Sigmoid colon (tissue), 7 donors: Measurements from ENCODE around the gene C15orf61. TPM values are rescaled to one million over a fixed set of nuclear protein-coding genes. Genes with fewer than 3 reads are reported as not detected.

Source experiments
- DNase-seq: peaks from one replicate; pipeline ENCODE4 v3.0.0-alpha.2; 2019
- H3K27ac ChIP-seq, 4 donors: fragments of 200-600 bp; sonication (generic); one replicate each; pipeline ENCODE4 v1.5.1; 2016 to 2019; ENCODE audit warnings: mild to moderate bottlenecking in 1 of 4
- H3K27me3 ChIP-seq, 3 donors: fragments of 200-600 bp; sonication (generic); one replicate each; pipeline ENCODE4 v1.5.1; 2019; ENCODE audit warnings: mild to moderate bottlenecking in 1 of 3
- H3K36me3 ChIP-seq, 4 donors: fragments of 200-600 bp; sonication (generic); one replicate each; pipeline ENCODE4 v1.5.1; 2016 to 2019
- H3K4me1 ChIP-seq, 4 donors: fragments of 200-600 bp; sonication (generic); one replicate each; pipeline ENCODE4 v1.5.1; 2017 to 2019
- H3K4me3 ChIP-seq, 4 donors: fragments of 200-600 bp; sonication (generic); one replicate each; pipeline ENCODE4 v1.5.1; 2017 to 2019; ENCODE audit warnings: mild to moderate bottlenecking in 2 of 4, moderate library complexity in 1 of 4
- H3K9me3 ChIP-seq, 4 donors: fragments of 200-600 bp in 3 of 4; sonication (generic) in 3 of 4; one replicate each; pipeline versions ENCODE4 v1.5.1 to v1.6.1; 2013 to 2019
- CTCF ChIP-seq, 4 experiments: fragments of 450-650 bp in 3 of 4; fragments of 200-600 bp in 1 of 4; IDR thresholded peaks; one replicate each; pipeline ENCODE4 v1.5.1; 2016 to 2019; ENCODE audit warnings: antibody characterized with exemption in 4 of 4, mild to moderate bottlenecking in 3 of 4, moderate library complexity in 2 of 4
- EP300 ChIP-seq, 4 donors: sonication (generic); formaldehyde crosslinking; IDR thresholded peaks; one replicate each; pipeline ENCODE4 v1.6.1; 2017; ENCODE audit warnings: antibody characterized with exemption in 4 of 4
- POLR2A ChIP-seq, 2 donors: fragments of 450-650 bp; IDR thresholded peaks; one replicate each; pipeline ENCODE4 v1.6.1; 2016; ENCODE audit warnings: antibody characterized with exemption in 2 of 2, mild to moderate bottlenecking in 2 of 2, moderate library complexity in 2 of 2
- POLR2AphosphoS5 ChIP-seq, 4 donors: sonication (generic); formaldehyde crosslinking; IDR thresholded peaks; one replicate each; pipeline ENCODE4 v1.6.1; 2017; ENCODE audit warnings: antibody characterized with exemption in 4 of 4
- WGBS, 2 donors: extraction: QIAGEN DNeasy Blood & Tissue Kit; methylation state at CpG; one replicate each; pipeline ENCODE4 v1.1.7; 2013; 5-methylcytosine and 5-hydroxymethylcytosine counted together
- intact Hi-C: fragments of 100-400 bp; cut with DNase I; formaldehyde crosslinking; loops from one replicate; pipeline ENCODE4 v1.15.1; 2023
- polyA plus RNA-seq, 3 donors: library from polyadenylated mRNA; stranded (reverse); fragments of 200-250 nt; gene quantifications; one replicate each; pipeline ENCODE4 v1.2.3, GENCODE V29; 2013
- total RNA-seq, 4 donors: library from RNA; depleted of rRNA; stranded (reverse); fragments of >200 nt; gene quantifications; one replicate each; pipeline ENCODE4 v1.1.0, GENCODE V29; 2016
- donor health status: healthy with polysubstance abuse.
- donor health status: Bipolar disorder and iron deficiency.
- donor health status: healthy.

C15orf61 gene
- total and polyA plus RNA-seq, 7 donors: 1.8 to 8.6 (median 4.8) TPM

GRCh38 chr15:67510597-67511190 is 10.2 kb upstream of the C15orf61 start:
- DNase-seq: no peak
- Histone ChIP-seq H3K27ac (no peak overlapping the region), H3K27me3 (no peaks in the 10 kb centered on the region), H3K36me3 (peaks cover 0 to 57% (median 13%) of the 10 kb centered on the region in 4 donors), H3K4me3 (no peak overlapping the region), H3K9me3 (no peaks in the 10 kb centered on the region), H3K4me1 (no peaks in the 10 kb centered on the region)
- WGBS, 2 donors: 89% methylated on average over 7 of the region's 7 CpGs
- intact Hi-C loops: no loop called here
- no peak for TF ChIP-seq POLR2AphosphoS5 (IDR thresholded peaks at IDR 0.05)

GRCh38 chr15:67511606-67512005 is 9.3 kb upstream of the C15orf61 start:
- WGBS, 2 donors: 91 to 95% methylated on average over 3 of the region's 3 CpGs
- intact Hi-C loops: no loop called here
- H3K36me3 ChIP-seq: peaks cover 0 to 66% (median 13%) of the 10 kb centered on the region in 4 donors
- H3K9me3 ChIP-seq: no peaks in the 10 kb centered on the region
- DNase-seq: no peak
- H3K27ac ChIP-seq: no peak overlapping the region
- no peak for TF ChIP-seq EP300 (IDR thresholded peaks at IDR 0.05)
- TF ChIP-seq CTCF (IDR thresholded peaks at IDR 0.05): no peak
- TF ChIP-seq POLR2A (IDR thresholded peaks at IDR 0.05): no peak
- no peak for TF ChIP-seq POLR2AphosphoS5 (IDR thresholded peaks at IDR 0.05)
- no peak overlapping the region for H3K4me3 ChIP-seq
- H3K4me1 ChIP-seq: no peaks in the 10 kb centered on the region
- H3K27me3 ChIP-seq: no peaks in the 10 kb centered on the region

GRCh38 chr15:67512140-67512539 is 8.8 kb upstream of the C15orf61 start:
- Histone ChIP-seq H3K27me3 (no peaks in the 10 kb centered on the region), H3K27ac (no peak overlapping the region), H3K36me3 (peaks cover 0 to 70% (median 13%) of the 10 kb centered on the region in 4 donors), H3K4me1 (no peaks in the 10 kb centered on the region), H3K4me3 (no peak overlapping the region), H3K9me3 (no peaks in the 10 kb centered on the region)
- 43 to 58% methylated on average over 3 of the region's 3 CpGs for WGBS, 2 donors
- no peak for DNase-seq
- no peak for TF ChIP-seq POLR2A (IDR thresholded peaks at IDR 0.05)
- TF ChIP-seq CTCF (IDR thresholded peaks at IDR 0.05): no peak
- TF ChIP-seq EP300 (IDR thresholded peaks at IDR 0.05): no peak
- no peak for TF ChIP-seq POLR2AphosphoS5 (IDR thresholded peaks at IDR 0.05)
- intact Hi-C loops: no loop called here

GRCh38 chr15:67512933-67513714 is 7.8 kb upstream of the C15orf61 start:
- Histone ChIP-seq H3K4me1 (no peaks in the 10 kb centered on the region), H3K4me3 (no peak overlapping the region), H3K27ac (no peak overlapping the region), H3K27me3 (no peaks in the 10 kb centered on the region), H3K36me3 (peaks cover 0 to 70% (median 13%) of the 10 kb centered on the region in 4 donors), H3K9me3 (no peaks in the 10 kb centered on the region)
- TF ChIP-seq POLR2A (IDR thresholded peaks at IDR 0.05) (no peak), CTCF (IDR thresholded peaks at IDR 0.05) (no peak), POLR2AphosphoS5 (IDR thresholded peaks at IDR 0.05) (no peak), EP300 (IDR thresholded peaks at IDR 0.05) (no peak)
- intact Hi-C loops: no loop called here
- WGBS, 2 donors: 81 to 86% methylated on average over 9 of the region's 9 CpGs
- no peak for DNase-seq

GRCh38 chr15:67515090-67515489 is 5.8 kb upstream of the C15orf61 start:
- no peak for DNase-seq
- Histone ChIP-seq H3K36me3 (peaks cover 0 to 61% (median 13%) of the 10 kb centered on the region in 4 donors), H3K27ac (no peak overlapping the region), H3K4me1 (peaks cover 0 to under 1% (median 0%) of the 10 kb centered on the region in 4 donors), H3K4me3 (no peak overlapping the region), H3K27me3 (no peaks in the 10 kb centered on the region), H3K9me3 (no peaks in the 10 kb centered on the region)
- TF ChIP-seq POLR2A (IDR thresholded peaks at IDR 0.05) (no peak), POLR2AphosphoS5 (IDR thresholded peaks at IDR 0.05) (no peak), CTCF (IDR thresholded peaks at IDR 0.05) (no peak), EP300 (IDR thresholded peaks at IDR 0.05) (no peak)
- WGBS, 2 donors: 97 to 100% methylated on average over 3 of the region's 3 CpGs
- intact Hi-C loops: no loop called here
